ENCODE results near the gene DPY19L1.
"Not testable (repeated sequence)": the region's sequence is repeated elsewhere in the genome, so short reads cannot be mapped to it uniquely, and the experiment has no call there.

The DPY19L1 gene

GRCh38 chr7:35037211-35037525 is at the start of gene DPY19L1:
DPY19L1 (minus strand) TSS chr7:35037485; CDS start chr7:35037394, 91 bp downstream.
- DNase-seq: no peak

- DNase-seq: not testable (repeated sequence)
These were observed 42.2 kb upstream of the DPY19L1 start for GRCh38 chr7:35079517-35079916.

DNA sequence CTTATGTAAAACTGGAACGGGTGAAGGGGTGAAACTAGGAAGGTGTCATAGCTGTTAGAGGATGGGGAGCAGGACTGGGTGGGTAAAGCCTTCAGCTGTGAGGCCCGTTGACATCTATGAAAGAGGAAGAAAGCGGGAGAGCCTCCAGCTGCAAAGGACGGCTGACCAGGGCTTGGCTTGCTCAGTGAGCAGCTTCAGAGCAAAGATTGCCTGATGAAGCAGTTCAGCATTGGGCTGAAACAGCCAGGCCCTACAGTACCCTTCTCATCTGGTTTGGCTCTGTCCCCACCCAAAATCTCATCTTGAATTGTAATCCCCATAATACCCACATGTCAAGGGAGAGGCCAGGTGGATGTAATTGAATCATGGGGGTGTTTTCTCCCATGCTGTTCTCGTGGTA is 36.7 kb upstream of the DPY19L1 start:
- not testable (repeated sequence) for DNase-seq

- DNase-seq: peak; percentile 33
These were observed 35.9 kb upstream of the DPY19L1 start for GRCh38 chr7:35072950-35073827.

DNA sequence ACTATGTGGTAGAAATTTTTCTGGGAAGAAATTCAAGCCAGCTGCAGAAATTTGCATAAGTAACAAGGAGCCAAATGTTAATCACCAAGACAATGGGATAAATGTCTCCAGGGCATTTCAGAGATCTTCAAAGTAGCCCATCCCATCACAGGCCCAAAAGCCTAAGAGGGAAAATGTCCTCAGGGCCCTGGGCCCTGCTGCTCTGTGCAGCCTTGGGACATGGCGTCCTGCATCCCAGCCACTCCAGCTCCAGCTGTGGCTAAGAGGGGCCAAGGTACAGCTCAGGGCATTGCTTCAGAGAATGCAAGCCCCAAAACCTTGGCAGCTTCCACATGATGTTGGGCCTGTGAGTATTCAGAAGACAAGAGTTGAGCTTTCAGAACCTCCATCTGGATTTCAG is 31.8 kb upstream of the DPY19L1 start:
- not testable (repeated sequence) for DNase-seq

GRCh38 chr7:35065382-35065781 is 28.1 kb upstream of the DPY19L1 start:
- DNase-seq: not testable (repeated sequence)

DNA sequence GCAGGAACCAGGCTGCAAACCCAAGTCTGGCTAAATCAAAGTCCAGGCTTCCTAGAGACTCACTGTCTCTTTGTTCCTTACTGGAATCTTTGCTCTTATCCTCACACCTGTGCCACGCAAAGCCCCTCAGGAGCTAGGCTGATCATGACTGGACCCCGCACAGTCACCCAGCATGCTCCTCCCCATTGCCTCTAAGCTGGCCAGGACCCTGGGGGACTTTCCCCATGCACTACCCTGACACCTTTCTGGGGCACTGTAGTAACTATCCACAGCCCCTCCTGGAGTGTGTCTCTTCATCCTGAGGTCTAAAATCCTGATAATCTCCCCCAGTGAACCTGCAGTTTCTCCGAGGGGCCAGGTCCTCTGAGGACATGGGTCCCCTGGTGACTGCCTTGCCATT is 21.3 kb upstream of the DPY19L1 start:
- DNase-seq: not testable (repeated sequence)

DNA sequence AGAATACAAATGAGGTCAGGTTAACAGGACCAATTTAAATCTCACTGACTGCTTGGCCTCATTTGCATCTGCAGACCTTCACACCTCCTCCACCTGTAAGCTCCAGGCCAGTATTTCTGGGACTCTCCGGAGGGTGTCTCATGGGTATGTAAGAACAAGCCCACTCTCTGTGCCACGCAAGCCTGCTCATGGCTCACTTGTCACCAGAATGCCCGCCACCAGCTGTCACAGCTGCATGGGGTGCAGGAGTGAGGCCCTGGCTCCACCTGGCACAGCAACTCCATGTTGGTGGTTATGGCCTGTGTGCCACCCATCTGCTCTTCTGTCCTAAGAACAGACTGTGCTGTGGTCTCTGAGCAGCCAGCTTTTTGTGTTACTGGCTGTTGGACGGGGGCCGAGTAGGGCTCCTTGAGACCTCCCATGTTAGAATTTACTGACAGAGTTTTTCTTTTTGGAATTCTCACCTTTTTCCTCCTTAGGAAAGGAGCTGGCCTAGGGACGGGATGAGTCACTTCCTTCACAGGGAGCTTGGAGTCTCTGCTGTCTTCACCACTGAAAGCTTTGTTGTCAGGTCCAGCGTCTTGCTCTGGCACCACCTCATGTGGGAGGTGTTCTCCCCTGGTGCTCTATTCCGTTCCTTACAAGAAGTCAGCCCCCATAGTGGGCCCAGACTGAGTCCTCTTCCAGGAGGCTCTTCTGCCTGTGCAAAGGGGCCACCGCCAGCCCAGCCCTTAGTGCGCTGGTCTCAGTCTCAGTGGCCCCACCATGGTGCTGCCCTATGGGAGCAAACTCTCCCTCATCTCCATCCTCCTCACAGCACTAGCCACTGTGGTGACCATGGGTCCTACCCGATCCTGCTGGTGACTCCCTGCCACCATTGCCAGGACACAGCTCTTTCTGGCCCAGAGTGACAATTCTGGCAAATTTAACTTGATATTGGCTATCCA is 20.5 kb upstream of the DPY19L1 start:
- not testable (repeated sequence) for DNase-seq

DNA sequence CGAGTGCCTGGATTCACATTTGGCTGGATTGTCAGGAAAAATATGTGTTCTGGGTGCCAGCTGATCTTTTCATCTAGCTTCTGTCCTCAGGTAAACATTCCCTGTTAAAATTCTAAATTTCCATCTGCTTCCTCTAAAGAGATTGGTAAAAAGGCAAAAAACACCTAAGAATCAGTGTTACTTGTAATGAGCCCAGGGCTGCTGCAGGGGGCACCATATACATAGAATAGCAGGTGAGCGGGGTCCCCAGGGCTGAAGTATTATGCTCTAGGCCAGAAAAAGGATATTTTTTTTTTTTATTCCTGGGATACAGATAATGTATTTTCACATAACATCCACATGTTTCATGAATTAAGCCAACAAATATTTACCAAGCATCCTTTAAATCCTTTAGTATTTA is 18.4 kb upstream of the DPY19L1 start:
- not testable (repeated sequence) for DNase-seq

GRCh38 chr7:35053488-35054175 is 16.3 kb upstream of the DPY19L1 start:
- DNase-seq: not testable (repeated sequence)

DNA sequence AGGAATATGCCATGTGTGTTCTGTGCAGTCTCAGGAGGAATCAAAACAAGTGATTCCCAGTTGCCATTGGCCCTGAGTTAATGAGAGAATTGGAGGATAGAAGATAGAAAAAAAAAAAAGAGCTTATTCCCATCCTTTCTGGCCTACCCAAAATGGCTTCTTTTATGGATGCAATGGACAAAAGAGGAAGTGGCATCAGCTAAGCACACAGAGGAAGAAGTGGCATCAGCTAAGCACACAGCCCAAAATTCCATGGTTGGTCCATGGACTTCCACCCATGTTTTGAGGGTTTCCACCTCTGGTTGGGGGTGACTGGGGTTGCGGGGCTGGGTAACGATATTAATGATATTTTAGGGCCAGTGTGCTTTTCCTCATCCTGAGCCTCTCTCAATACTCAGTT is 11.1 kb upstream of the DPY19L1 start:
- DNase-seq: not testable (repeated sequence)

DNA sequence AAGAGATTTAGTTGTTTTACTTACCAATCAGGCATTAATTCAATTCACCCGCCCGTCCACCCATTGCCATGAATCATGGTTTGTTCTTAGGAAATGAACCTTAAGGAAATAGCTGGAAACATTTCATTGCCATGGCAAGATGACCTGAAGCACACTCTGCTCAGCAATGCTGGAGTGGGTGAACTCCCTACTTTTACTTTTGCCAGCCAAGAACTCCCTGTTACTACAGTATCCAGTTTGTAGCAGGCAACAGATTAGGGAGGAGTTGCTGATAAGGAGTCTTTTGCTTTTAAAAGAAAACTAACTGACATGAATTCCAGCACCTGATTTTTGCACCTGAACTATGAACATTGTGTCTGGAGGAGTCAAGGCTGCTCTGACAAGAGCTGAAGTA is 10.6 kb upstream of the DPY19L1 start:
- DNase-seq: not testable (repeated sequence)

DNA sequence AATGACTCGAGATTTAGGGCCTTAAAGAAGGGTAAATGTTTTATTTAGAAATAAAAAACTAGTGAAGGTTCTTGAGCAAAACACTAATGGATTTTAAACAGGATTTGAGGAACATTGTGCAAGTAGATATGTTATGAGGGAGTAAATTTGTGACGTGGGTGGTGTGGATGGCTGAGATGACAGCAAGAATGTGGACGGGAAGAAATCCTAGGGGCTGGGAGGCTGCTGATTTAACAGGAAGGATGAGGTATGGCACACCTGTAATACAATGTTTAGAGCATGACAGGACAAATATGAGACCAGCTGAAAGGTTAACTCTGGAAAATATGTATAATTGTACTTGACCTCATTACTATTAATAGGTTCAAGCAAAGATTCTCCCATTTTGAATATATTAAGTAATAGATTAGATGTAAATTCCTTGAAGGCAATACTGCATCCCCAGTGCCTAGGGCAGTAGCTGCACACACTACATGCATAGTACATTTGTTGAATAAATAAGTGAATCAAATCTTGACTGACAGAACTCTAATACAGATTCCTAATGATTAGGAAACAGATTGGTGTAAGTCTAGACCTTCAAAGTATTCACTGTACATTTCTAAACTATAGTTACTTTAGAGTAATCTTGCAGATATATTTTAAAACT is 10.1 kb upstream of the DPY19L1 start:
- not testable (repeated sequence) for DNase-seq

GRCh38 chr7:35043301-35043700 is 6.0 kb upstream of the DPY19L1 start:
- DNase-seq: not testable (repeated sequence)

DNA sequence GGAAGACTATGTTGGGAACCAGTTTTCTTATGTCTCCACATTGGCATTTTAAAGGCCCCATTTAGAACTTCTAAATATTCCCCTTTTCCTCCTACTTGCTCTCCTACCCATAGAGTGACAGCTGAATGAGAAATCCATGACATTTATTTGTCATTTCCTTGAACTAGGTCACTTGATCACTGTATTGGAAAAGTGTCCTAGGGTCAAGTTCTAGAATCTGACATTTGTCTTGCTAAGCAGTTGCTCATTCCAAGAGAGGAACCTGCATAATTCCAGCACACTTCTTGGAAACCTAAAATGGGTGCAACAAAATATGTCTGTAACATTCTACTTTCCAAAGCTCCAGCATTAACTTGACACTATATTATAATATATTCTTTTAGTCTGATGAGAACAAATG is 3.6 kb upstream of the DPY19L1 start:
- no peak for DNase-seq

GRCh38 chr7:35039343-35039742 is 2.1 kb upstream of the DPY19L1 start:
- DNase-seq: no peak

DNA sequence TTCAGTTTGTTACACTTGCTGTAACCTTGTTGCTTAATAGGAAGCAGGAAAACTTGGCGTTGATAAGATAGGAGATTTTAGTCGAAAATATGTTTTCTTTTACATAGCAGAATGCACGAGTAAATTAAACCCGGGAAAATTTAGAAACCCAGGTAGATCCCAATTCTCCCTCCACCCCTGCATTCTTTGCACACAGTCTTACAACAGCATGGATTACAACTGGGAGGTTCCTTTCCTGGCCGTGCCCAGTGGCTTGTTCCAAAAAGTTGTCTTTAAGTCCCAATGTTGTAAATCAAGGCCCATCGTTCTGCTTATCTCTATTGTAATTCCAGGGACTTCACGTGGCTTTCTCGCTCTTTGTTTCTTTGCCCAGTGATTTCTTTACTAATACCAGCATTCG is 1.1 kb upstream of the DPY19L1 start:
- DNase-seq: no peak

DNA sequence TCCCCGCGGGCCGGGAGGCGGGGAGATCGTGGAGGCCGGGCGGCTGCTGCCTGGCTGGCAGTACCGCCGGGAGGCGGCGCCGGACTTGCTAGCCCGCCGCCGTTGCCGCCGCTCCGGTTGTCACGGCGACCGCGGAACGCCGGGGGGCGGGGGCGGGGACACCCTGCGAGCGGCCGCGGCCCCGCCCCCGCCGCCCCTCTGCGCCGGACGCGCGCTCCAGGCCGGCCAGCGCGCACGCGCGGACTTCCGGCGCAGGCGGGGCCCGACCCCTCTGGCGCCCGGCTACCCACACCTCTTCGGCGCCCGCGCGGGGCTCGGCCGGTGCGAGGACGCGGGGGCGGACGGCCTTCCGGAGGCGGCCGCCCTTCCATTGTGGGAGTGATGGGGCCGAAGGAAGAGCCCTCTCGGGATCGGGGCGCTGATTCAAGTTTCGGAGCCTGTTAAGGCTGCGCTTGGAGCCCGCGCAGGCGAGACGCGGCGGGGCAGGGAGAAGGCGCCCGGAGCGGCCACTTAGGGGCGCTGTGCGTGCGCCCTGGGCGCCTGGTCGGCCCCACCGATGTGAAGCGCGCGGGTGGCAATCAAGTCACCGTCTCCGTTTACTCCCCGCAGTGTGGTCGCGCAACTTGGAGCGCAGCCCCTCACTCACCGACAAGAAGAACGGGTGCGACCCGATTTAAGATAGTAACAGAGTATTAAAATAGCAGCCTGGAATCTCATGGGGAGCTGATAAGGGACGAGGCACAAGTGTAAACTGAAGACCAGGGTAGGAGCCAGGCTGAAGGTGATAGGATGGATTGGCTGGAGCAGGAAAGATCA is 449 bp upstream of the DPY19L1 start:
- peak; percentile 89 for DNase-seq

DNA sequence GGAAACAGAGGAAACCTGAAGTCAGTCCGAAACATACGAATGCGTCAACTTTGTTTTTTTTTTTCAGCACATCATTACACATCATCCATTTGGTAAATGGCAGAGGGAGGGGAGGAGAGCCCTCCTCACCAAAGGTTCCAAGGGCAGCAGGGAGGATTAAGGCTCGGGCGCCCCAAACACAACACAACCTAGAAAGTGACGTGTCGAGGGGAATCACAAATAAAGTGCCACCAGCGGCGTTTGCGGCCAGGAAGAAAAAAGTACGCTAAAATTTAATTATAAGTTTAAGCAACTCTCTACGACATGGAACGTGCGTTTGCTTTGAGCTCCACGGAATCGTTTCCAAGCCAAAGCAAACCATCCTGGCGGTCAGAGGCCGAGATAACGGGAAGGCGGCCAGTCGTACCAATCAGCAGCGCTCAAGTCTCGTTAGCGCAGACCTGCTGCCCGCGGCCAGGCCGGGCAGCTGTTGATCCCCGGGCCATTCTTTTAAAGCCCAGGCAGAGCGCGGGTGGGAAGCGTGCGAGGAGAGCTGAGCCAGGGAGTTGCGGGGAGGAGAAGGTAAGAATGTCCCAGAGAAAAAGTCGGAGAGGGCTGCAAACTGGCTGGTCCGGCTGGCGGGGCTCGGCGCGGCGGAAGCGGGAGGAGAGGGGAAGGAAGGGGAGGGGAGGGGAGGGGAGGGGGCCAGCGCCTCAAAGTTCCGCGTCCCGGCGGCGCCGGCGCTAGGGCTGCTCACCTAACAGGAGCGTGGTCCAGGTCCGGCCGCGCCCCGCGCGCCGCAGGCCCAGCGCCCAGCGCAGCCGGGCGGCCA is 719 bp downstream of the DPY19L1 start:
- DNase-seq: peak; percentile 44

DNA sequence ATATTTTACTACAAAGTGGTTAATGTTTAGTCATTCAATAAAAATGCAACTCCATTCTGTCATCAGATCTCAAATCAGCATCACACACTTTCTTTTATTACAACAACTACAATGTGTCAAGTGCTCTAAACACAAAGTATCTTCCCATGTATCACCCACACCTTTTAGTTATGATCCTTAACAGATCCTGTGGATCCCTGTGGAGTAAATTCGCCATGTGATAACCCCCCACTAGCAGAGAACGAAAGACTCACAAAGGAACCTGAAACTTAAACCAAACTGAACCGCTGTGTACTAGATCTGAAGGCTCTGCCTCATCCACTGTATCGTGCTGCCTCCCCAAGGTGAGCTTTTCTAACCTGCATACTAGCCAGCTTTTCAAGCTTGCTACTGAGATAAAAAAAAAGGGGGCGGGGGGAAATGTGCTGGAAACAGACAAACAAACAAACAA is 1.7 kb downstream of the DPY19L1 start:
- peak; percentile 60 for DNase-seq

GRCh38 chr7:35032166-35032565 is 5.1 kb downstream of the DPY19L1 start:
- DNase-seq: no peak
